H1 (cell line): ENCODE data around the gene ZNF506. TPM values are rescaled to one million over a fixed set of nuclear protein-coding genes. Genes with fewer than 3 reads are reported as not detected.

Experiments used
- CBX5 ChIP-seq: fragments of 300-800, 300-1000 bp; sonication (generic); IDR thresholded peaks from 2 replicates; pipeline ENCODE4 v1.7.1; 2016; ENCODE audit warnings: antibody characterized with exemption, low read length, low read depth
- E2F6 ChIP-seq: IDR thresholded peaks from 2 replicates; pipeline ENCODE4 v1.6.1; 2012; ENCODE audit warnings: inconsistent platforms
- KDM1A ChIP-seq: fragments of 200-600, 300-600 bp; sonication (generic); IDR thresholded peaks from 2 replicates; pipeline ENCODE4 v1.7.1; 2016; ENCODE audit warnings: mild to moderate bottlenecking, low read length, borderline replicate concordance
- ZNF274 ChIP-seq: IDR thresholded peaks from 2 replicates; pipeline ENCODE4 v1.7.0; 2012; ENCODE audit warnings: low read length, borderline replicate concordance; ENCODE audit errors: extremely low read depth
- polyA plus RNA-seq, 7 experiments: library from polyadenylated mRNA; depleted of rRNA in 3 of 7; stranded (reverse) in 5 of 7; unstranded in 2 of 7; fragments of >200 nt in 5 of 7; fragments of 200-250 nt in 2 of 7; gene quantifications; 1 replicate in 5 of 7; 2 replicates in 1 of 7; 4 replicates in 1 of 7; pipeline versions ENCODE4 v1.2.1 to v1.2.3, GENCODE V29; 2011 to 2013; ENCODE audit warnings: missing spikeins in 2 of 7, mixed read lengths in 2 of 7
- total RNA-seq: library from RNA; stranded (reverse); fragmentation: NEBNext Ultra II Directional; extraction: Animal tissue kit (Norgen Biotek cat#: 25700); gene quantifications from 2 replicates; pipeline ENCODE4 v1.2.1, GENCODE V29; 2021

ZNF506 gene
- total and polyA plus RNA-seq, 2 of the 8 experiments (the other 6 are each of a cell fraction or from before 2014, with no cell fraction given), result 4.5 to 8.3 TPM

- TF ChIP-seq ZNF274 (no peak), KDM1A (no peak), CBX5 (no peak), E2F6 (peak; percentile 50; the same call in 1 of the 2 replicates)
- TF ChIP-seq, all 59 proteins: peak for 17
Observed at GRCh38 chr19:19860756-19861390, 39.3 kb upstream of the ZNF506 start (continued).
